Activated CD8-positive, alpha-beta memory T cell treated with anti-CD3 and anti-CD28 coated beads, Interleukin-2, amount 50 U/mL, for 24 hours (primary cell): Measurements from ENCODE around the gene DAO.
"Not testable (repeated sequence)": the region's sequence is repeated elsewhere in the genome, so short reads cannot be mapped to it uniquely, and the experiment has no call there.

Source experiments
- DNase-seq: peaks from one replicate; pipeline ENCODE4 v3.0.0-alpha.2; 2020; ENCODE audit errors: extremely low read depth

DAO gene

GRCh38 chr12:108879615-108880254 is at the start of gene DAO:
Gene DAO (plus strand): TSS chr12:108880092. CDS start chr12:108885007, 4,915 bp downstream.
- no peak for DNase-seq

GRCh38 chr12:108831309-108831991 is 48.4 kb upstream of the DAO start:
- no peak for DNase-seq

DNA sequence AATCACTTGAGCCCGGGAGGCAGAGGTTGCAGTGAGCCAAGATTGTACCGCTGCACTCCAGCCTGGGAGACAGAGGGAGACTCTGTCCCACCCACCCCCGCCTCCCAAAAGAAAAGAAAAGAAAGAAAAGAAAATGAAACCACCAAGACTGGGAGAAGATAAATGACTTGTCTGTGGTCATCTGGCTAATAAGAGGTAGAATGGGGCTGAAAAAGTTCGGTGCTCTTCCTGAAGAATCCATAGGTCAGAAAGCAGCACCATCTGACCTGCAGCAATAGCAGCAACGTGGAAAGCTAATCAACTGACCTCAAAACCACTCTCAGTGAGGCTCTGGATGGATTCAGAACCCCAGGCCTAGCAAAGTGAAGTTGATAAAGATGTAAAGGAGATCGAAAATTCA is 47.7 kb upstream of the DAO start:
- no peak for DNase-seq

- DNase-seq = no peak
Observed at GRCh38 chr12:108832730-108833354, 47.0 kb upstream of the DAO start.

- no peak for DNase-seq
Observed at GRCh38 chr12:108833355-108833733, 46.5 kb upstream of the DAO start.

DNA sequence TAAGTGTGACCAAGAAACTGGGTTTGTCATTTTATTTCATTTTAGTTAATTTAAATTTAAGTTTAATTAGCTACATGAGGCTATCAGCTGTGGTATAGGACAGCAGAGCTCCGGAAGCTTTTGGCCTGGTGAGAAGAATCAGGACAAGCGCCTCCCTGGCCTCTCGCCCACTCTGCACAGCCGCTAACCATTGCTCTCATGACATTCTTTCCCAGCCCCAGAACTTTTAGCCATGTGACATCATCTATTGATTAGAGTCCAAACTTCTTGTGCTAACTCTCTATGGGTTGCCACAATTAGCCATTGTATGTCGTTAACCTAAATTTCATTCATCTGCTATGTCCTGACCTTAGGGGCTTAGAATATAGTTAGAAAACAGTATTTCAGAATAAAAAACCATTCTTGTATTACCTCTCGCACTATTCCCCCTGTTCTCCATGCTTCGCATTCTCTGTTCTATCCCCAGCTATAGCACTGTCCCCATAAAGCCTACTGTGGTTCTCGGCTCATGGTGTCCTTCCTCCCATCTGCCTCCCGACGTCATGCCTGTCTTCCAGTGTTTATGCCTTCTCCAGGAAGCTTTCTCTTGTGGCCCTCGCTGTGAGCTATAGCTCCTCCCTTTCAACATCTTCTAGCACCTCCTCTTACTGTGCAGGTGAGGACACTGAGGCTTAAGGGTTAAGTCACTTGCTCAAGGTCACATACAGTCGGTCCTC is 46.0 kb upstream of the DAO start:
- DNase-seq = no peak

DNA sequence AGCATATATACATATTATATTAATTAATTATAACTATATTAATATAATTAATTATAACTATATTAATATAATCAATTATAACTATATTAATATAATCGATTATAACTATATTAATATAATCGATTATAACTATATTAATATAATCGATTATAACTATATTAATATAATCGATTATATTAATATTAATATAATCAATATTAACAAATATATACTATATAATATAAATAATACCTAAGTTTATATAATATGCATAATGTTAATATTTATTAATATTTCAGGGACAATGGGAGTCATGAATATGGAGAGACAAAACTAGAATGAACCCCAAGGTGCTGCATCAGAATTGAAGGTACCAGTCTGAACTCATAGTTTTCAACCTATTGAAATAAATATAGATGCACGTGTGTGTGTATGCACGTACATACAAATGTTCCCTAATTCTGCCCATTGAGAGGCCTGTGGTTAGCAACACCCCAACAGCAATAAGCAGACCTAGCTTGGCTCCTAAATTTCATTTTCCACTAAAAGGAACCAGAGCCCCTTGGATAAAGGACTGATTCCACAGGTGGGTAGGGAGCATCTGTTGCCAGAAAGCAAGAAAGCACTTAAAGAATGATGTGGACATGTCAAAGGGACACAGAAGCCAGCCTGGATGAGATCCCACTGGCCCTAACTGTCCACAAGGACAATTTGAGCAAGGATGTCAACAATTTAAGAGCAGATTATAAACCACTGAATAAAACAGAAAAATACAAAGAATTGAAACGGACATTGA is 43.8 kb upstream of the DAO start:
- DNase-seq = no peak

DNA sequence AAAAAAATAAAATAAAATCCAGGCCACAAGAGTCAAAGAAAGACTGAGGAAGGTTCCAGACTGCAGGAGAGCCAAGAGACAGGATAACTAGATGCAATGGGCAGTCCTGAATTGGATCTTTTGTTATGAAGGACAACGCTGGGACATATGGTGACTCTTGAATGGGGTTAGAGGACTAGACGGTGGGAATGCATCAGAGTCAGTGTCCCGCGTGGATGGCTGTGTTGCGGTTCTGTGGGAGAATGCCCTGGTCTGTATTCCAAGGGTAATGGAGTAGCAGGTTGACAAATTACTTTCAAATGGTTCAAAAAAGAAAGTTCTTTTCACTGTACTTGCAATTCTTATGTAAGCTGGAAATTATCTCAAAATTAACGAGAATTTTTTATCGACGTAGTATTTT is 42.7 kb upstream of the DAO start:
- DNase-seq = no peak

DNA sequence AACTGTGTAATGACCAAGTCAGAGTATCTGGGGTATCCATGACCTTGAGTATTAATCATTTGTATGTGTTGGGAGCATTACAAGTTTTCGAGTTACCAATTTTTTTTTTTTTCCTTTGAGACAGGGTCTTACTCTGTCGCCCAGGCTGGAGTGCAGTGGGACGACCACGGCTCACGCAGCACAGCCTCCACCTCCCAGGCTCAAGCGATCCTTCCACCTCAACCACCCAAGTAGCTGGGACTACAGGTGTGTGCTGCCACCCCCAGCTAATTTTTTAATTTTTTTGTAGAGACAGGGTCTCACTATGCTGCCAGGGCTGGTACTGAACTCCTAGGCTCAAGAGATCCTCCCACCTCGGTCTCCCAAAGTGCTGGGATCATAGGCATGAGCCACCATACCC is 42.2 kb upstream of the DAO start:
- DNase-seq = no peak

- DNase-seq = peak; percentile 51
Observed at GRCh38 chr12:108838194-108839017, 41.5 kb upstream of the DAO start.

DNA sequence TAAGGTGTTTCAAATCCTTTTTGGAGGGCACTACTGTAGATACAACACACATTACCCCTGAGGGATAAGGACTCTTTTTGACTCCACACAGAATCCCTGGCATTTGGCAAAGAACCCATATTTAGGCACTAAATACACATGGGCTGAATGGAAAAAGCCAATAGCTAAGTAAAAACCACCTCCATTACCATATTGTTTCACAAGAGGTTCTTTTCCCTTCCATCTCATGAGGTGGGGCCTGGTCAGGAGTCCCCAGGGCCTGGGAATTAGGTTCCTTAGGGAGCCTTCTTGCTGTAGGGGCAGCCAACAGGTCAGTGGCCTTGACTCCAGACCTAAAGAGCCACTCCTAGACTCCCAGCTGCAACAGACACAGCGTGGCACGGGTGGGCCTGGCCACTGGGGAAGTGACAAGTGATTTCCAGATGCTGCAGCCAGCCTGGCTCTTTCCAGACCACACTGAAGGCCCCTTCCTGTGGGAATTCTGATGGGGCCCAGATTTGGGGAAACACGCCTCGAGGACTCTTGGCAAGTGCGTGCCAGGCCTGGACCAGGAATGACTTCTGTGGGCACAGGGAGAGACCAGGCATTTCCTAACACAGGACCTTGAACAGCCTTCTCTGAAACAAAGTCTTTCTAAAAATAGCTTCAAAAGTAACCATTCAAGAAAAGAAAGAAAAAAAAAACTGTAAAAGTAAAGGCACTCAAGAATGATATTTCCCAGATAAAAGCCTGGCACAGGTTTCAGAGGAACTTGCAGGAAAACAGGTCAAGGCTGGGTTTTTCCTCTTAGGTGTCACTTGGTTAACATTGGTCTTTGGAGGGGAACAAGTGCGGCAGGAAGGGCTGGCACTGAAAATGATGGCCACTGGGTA is 40.6 kb upstream of the DAO start:
- no peak for DNase-seq

- no peak for DNase-seq
Observed at GRCh38 chr12:108839890-108840230, 40.0 kb upstream of the DAO start.

DNA sequence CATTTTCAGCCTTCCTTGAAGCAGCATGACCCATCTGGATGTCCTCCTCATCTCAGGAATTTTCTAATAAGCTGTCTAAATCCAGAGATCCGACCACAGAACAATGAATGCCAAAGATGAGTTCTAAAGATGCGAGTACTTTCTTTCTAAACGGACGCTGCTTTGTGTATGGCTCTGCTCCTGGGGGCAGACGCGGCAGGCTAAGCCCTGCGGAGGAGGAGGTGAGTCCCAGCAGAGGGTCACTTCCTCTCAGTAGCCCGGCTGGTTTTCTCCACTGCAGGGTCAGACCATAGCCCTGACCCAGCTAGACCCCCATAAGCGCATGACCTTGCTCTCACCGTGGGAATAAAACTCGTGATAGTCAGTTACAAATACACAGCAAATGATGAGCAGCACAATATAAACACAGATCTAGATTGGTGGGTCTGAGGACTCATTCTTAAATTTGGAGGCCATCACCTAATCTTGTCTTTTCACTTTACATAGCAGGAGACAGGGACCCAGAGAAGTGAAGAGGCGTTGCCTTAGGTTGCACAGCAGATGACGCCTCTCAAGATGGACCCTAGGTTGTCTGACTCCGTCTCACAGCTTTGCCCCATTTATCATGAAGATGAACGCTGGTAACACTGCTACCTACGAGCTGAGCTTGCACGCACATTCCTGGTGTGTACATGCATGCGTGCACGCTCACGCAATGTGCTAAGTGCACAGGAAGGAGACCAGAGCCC is 39.1 kb upstream of the DAO start:
- no peak for DNase-seq

DNA sequence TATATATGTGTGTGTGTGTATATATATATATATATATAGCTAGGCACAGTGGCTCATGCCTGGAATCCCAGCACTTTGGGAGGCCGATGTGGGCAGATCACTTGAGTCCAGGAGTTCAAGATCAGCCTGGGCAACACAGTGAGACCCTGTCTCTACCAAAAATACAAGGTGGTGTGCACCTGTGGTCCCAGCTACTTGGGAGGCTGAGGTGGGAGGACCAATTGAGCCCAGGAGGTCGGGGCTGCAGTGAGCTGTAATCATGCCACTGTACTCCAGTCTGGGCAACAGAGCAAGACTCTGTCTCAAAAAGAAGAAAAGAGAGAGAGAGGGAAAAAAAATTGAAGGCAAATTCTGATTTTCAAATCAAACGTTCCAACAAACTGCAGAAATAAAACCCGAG is 38.1 kb upstream of the DAO start:
- DNase-seq = not testable (repeated sequence)

GRCh38 chr12:108842361-108842760 is 37.5 kb upstream of the DAO start:
- DNase-seq = no peak

DNA sequence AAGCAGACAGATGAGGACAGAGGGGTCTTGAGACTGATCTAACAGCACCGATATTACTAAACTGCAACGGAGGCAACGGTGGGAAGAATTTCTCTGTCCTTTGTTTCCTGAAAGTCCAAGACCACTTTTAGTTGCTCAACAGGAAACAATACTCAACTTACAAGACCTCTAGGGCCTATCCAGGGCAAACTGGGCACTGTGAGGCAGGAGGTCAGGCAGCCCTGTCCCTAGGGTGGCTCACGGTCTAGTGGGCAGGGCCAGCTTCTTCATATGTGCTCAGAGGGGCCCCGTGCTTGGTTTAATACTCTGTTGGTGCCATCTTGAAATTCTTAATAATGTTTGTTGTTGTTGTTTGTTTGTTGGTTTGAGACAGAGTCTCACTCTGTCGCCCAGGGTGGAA is 36.7 kb upstream of the DAO start:
- no peak for DNase-seq

- no peak for DNase-seq
Observed at GRCh38 chr12:108845696-108846095, 34.2 kb upstream of the DAO start.

DNA sequence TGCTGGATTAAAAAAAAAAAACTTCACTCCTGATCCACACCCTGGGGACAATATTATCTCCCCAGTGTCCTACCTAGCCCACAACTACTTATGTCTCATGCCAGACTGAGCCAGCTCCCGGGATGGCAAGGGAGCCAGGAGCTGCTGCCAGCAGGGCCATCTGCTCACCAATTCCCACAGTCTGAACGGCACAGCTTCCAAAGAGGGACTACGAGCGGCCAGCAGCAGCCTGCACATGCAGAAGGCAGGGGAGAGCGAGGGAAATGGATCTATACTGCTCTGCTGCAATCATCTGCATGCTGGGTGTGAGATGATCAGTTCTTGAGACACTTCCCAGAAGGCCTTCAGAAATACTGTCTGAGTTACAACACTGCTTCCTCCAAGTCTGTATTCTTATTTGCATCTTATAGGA is 33.6 kb upstream of the DAO start:
- DNase-seq = no peak

- no peak for DNase-seq
Observed at GRCh38 chr12:108847705-108848104, 32.2 kb upstream of the DAO start.
